OCI-LY3 (cell line): ENCODE results near the gene DTX3L.

Experiments used
- H2AFZ ChIP-seq: fragments of 200-600, 300-600 bp; shearing (Covaris generic); 2 replicates; pipeline ENCODE4 v1.6.0; 2014; ENCODE audit warnings: antibody characterized with exemption, low read depth, low read length
- H3K27ac ChIP-seq: fragments of 200-600, 300-600 bp; sonication (generic); 2 replicates; pipeline ENCODE4 v1.5.1; 2014; ENCODE audit warnings: mild to moderate bottlenecking, low read length, moderate library complexity, mixed read lengths
- H3K27me3 ChIP-seq: fragments of 200-600, 300-600 bp; sonication (generic); 2 replicates; pipeline ENCODE4 v1.6.1; 2014; ENCODE audit warnings: low read depth, low read length, mixed read lengths
- H3K36me3 ChIP-seq: fragments of 200-600, 300-600 bp; sonication (generic); replicated peaks from 2 replicates; pipeline ENCODE3; 2014; ENCODE audit warnings: low read depth, low read length, mixed read lengths
- H3K4me1 ChIP-seq: fragments of 300-600, 200-600 bp; sonication (generic); 2 replicates; pipeline ENCODE4 v1.6.1; 2014; ENCODE audit warnings: low read length, mixed read lengths
- H3K4me2 ChIP-seq: fragments of 200-600, 300-600 bp; sonication (generic); 2 replicates; pipeline ENCODE4 v1.6.1; 2014; ENCODE audit warnings: low read length, mixed read lengths
- H3K4me3 ChIP-seq: fragments of 300-600, 200-600 bp; sonication (generic); 2 replicates; pipeline ENCODE4 v1.5.1; 2014; ENCODE audit warnings: antibody characterized with exemption, mild to moderate bottlenecking, low read length, moderate library complexity
- H3K79me2 ChIP-seq: fragments of 300-600, 200-600 bp; shearing (Covaris generic); 2 replicates; pipeline ENCODE4 v1.6.1; 2014; ENCODE audit warnings: mild to moderate bottlenecking, low read length, mixed read lengths
- H3K9ac ChIP-seq: fragments of 300-600, 200-600 bp; shearing (Covaris generic); 2 replicates; pipeline ENCODE4 v1.6.0; 2014; ENCODE audit warnings: mild to moderate bottlenecking, low read length, moderate library complexity
- H3K9me3 ChIP-seq: fragments of 200-600, 300-600 bp; shearing (Covaris generic); 2 replicates; pipeline ENCODE4 v1.6.1; 2014; ENCODE audit warnings: low read length, mixed read lengths; ENCODE audit not compliant: insufficient read depth
- H4K20me1 ChIP-seq: fragments of 200-600, 300-600 bp; sonication (generic); 2 replicates; pipeline ENCODE4 v1.6.1; 2016; ENCODE audit warnings: low read length, mixed read lengths; ENCODE audit not compliant: insufficient read depth
- EZH2phosphoT487 ChIP-seq: fragments of 200-600 bp; shearing (Covaris generic); IDR thresholded peaks from 2 replicates; pipeline ENCODE4 v1.6.1; 2018; ENCODE audit warnings: antibody characterized with exemption, mixed run types, low read depth
- TF ChIP-seq, protein P1 (sequence below): fragments of 200-600, 300-600 bp; sonication (generic); IDR thresholded peaks from 2 replicates; pipeline ENCODE4 v1.5.1; 2014; ENCODE audit warnings: antibody characterized with exemption, low read length, low read depth

The DTX3L gene

GRCh38 chr3:122619040-122619439 is 54.9 kb downstream of the DTX3L start:
- peaks cover 93% of the 10 kb centered on the region for H3K4me1 ChIP-seq
- H3K9me3 ChIP-seq = no peaks in the 10 kb centered on the region
- H2AFZ ChIP-seq = no peak overlapping the region
- peak overlapping the region; percentile 16; the same call in 1 of the 2 replicates for H3K4me2 ChIP-seq
- H3K27me3 ChIP-seq = no peaks in the 10 kb centered on the region
- H3K79me2 ChIP-seq = peaks cover 29% of the 10 kb centered on the region
- H3K27ac ChIP-seq = peak overlapping the region; percentile 98
- no peak for TF ChIP-seq EZH2phosphoT487
- TF ChIP-seq, protein P1, sequence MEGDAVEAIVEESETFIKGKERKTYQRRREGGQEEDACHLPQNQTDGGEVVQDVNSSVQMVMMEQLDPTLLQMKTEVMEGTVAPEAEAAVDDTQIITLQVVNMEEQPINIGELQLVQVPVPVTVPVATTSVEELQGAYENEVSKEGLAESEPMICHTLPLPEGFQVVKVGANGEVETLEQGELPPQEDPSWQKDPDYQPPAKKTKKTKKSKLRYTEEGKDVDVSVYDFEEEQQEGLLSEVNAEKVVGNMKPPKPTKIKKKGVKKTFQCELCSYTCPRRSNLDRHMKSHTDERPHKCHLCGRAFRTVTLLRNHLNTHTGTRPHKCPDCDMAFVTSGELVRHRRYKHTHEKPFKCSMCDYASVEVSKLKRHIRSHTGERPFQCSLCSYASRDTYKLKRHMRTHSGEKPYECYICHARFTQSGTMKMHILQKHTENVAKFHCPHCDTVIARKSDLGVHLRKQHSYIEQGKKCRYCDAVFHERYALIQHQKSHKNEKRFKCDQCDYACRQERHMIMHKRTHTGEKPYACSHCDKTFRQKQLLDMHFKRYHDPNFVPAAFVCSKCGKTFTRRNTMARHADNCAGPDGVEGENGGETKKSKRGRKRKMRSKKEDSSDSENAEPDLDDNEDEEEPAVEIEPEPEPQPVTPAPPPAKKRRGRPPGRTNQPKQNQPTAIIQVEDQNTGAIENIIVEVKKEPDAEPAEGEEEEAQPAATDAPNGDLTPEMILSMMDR = no peak
- no peaks in the 10 kb centered on the region for H4K20me1 ChIP-seq
- peak overlapping the region; percentile 76 for H3K9ac ChIP-seq
- no peak overlapping the region for H3K4me3 ChIP-seq
- H3K36me3 ChIP-seq = peaks cover 76% of the 10 kb centered on the region

- peaks cover 23% of the 10 kb centered on the region for H3K79me2 ChIP-seq
- peak overlapping the region; percentile 98 for H3K27ac ChIP-seq
- no peak overlapping the region for H3K4me2 ChIP-seq
- peaks cover 98% of the 10 kb centered on the region for H3K4me1 ChIP-seq
- no peaks in the 10 kb centered on the region for H4K20me1 ChIP-seq
- H3K9me3 ChIP-seq = no peaks in the 10 kb centered on the region
- H3K4me3 ChIP-seq = no peak overlapping the region
- no peak overlapping the region for H2AFZ ChIP-seq
- H3K9ac ChIP-seq = peak overlapping the region; percentile 76
- H3K36me3 ChIP-seq = peaks cover 77% of the 10 kb centered on the region
- H3K27me3 ChIP-seq = no peaks in the 10 kb centered on the region
- no peak for TF ChIP-seq EZH2phosphoT487
- TF ChIP-seq, protein P1 = no peak
These were observed 56.3 kb downstream of the DTX3L start for GRCh38 chr3:122620399-122620798.

DNA sequence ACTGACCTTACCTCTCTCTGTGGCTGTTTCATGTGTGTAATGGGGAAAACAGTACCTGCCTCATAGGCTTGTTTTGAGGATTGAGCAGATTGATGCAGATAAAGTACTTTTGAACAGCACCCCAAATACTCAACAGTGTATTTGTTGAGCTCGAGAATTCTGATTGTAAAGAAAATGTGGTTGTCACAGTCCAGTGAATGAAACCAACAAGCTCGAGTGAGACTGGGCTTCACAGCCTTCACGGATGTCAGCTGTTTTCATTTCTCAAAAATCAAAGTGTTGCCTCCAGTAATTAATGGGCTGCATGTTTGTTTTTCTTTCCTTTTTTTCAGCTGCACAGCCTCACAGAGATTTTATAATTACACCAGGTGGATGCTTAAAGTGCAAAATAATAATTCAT is 57.0 kb downstream of the DTX3L start:
- H3K9me3 ChIP-seq = no peaks in the 10 kb centered on the region
- H3K36me3 ChIP-seq = peaks cover 76% of the 10 kb centered on the region

DNA sequence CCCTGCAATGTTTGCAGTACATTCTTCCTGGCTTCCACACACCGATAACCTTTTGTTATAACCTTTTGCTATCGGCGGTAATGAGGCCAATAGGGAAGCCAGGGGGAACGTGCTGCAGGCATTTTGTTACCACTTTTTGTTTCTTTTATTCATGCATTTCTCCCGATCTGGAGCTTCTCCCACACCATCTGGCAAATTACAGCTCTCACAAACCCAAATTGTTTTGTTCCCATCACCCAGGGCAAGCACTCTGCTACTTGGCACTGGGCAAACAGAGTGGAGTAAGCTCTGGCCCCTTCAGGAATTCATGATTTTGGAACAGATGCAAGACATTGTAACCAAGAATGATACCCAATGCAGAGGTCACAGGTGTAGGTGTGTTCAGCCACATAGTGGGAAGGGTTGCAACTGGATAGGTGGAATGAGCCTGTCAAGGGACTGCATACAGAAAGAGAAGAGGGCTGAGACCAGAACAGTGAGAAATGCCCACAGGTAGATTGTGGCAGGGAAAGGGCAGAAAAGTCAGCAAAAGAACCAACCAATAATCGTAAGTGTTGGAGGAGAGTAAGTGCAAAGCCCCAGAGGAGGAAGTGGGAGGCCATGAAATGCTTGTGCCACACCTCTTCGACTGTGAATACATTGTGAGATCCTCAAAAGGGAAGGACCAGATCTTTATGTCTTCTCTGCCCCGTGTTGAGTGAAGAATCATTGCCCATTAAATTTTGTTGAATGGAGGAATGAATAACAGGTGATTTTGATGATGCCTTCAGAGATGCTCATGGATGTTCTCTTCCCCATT is 59.1 kb downstream of the DTX3L start:
- Histone ChIP-seq H3K27me3 (no peaks in the 10 kb centered on the region), H4K20me1 (no peaks in the 10 kb centered on the region), H3K4me2 (peak overlapping the region; percentile 34), H3K4me3 (no peak overlapping the region), H3K9ac (peak overlapping the region; percentile 22; the same call in 1 of the 2 replicates), H3K36me3 (peaks cover 85% of the 10 kb centered on the region), H2AFZ (no peak overlapping the region), H3K9me3 (no peaks in the 10 kb centered on the region), H3K79me2 (peaks cover 28% of the 10 kb centered on the region), H3K27ac (peak overlapping the region; percentile 98), H3K4me1 (peaks cover 95% of the 10 kb centered on the region)
- TF ChIP-seq EZH2phosphoT487 = no peak
- TF ChIP-seq, protein P1 = no peak

More for the DNA sequence above, 57.0 kb downstream of the DTX3L start:
- TF ChIP-seq EZH2phosphoT487 = no peak
- TF ChIP-seq, protein P1 = no peak
- H3K27me3 ChIP-seq = no peaks in the 10 kb centered on the region
- H3K4me3 ChIP-seq = peak overlapping the region; percentile 25
- H3K27ac ChIP-seq = peak overlapping the region; percentile 98
- H3K4me2 ChIP-seq = peak overlapping the region; percentile 38
- H3K9ac ChIP-seq = peak overlapping the region; percentile 76
- H2AFZ ChIP-seq = no peak overlapping the region
- H4K20me1 ChIP-seq = no peaks in the 10 kb centered on the region
- H3K79me2 ChIP-seq = peaks cover 23% of the 10 kb centered on the region
- peaks cover 98% of the 10 kb centered on the region for H3K4me1 ChIP-seq
